Stomach (tissue), 4 donors: ENCODE results near the gene ARHGAP15.

ENCODE experiments used
- CTCF ChIP-seq, 7 experiments: fragments of 450-650 bp in 4 of 7; fragments of 200-600 bp in 3 of 7; sonication (generic) in 3 of 7; IDR thresholded peaks; one replicate each; pipeline ENCODE4 v1.5.1; 2016 to 2019; ENCODE audit warnings: antibody characterized with exemption in 7 of 7, control low read depth in 2 of 7, mild to moderate bottlenecking in 1 of 7
- POLR2A ChIP-seq, 4 donors: fragments of 450-650 bp; IDR thresholded peaks; one replicate each; pipeline ENCODE4 v1.6.1; 2016; ENCODE audit warnings: antibody characterized with exemption in 4 of 4, control low read depth in 2 of 4, mild to moderate bottlenecking in 1 of 4, moderate library complexity in 1 of 4

- TF ChIP-seq POLR2A (IDR thresholded peaks at IDR 0.05) (no peak), CTCF (IDR thresholded peaks at IDR 0.05) (no peak)
Observed at GRCh38 chr2:143176606-143177005, 47.4 kb downstream of the ARHGAP15 start.
